ENCODE data around the gene PARVG.

The PARVG gene

DNA sequence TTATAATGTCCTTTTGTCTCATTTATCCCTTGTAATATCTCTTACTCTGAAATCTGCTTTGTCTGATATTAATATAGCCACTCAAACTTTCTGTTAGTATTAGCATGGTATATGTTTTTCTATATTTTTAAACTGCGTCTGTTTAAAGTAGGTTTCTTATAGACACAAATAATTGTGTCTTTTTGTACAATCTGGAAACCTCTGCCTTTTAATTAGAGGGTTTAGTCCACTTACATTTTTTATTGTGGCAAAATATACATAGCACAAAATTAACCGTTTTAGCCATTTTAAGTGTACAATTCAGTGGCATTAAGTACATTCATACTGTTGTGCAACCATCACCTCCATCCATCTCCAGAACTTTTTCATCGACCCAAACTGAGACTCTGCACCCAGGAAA lies 28.6 kb downstream of the PARVG start:
- Histone ChIP-seq H3K4me3 (replicated peaks; ENCODE audit: insufficient read depth, low read length) (no peak overlapping the region), H3K27ac (replicated peaks) (no peak overlapping the region), H3K27me3 (ENCODE audit: insufficient read depth, poor library complexity, severe bottlenecking) (no peaks in the 10 kb centered on the region)
- TF ChIP-seq GABPA (IDR thresholded peaks at IDR 0.05; ENCODE audit: low read depth) (no peak), POLR2AphosphoS5 (IDR thresholded peaks at IDR 0.05; ENCODE audit: low read depth) (no peak), SPI1 (IDR thresholded peaks at IDR 0.05; ENCODE audit: borderline replicate concordance, low read depth) (no peak)
- TF ChIP-seq, protein P1, sequence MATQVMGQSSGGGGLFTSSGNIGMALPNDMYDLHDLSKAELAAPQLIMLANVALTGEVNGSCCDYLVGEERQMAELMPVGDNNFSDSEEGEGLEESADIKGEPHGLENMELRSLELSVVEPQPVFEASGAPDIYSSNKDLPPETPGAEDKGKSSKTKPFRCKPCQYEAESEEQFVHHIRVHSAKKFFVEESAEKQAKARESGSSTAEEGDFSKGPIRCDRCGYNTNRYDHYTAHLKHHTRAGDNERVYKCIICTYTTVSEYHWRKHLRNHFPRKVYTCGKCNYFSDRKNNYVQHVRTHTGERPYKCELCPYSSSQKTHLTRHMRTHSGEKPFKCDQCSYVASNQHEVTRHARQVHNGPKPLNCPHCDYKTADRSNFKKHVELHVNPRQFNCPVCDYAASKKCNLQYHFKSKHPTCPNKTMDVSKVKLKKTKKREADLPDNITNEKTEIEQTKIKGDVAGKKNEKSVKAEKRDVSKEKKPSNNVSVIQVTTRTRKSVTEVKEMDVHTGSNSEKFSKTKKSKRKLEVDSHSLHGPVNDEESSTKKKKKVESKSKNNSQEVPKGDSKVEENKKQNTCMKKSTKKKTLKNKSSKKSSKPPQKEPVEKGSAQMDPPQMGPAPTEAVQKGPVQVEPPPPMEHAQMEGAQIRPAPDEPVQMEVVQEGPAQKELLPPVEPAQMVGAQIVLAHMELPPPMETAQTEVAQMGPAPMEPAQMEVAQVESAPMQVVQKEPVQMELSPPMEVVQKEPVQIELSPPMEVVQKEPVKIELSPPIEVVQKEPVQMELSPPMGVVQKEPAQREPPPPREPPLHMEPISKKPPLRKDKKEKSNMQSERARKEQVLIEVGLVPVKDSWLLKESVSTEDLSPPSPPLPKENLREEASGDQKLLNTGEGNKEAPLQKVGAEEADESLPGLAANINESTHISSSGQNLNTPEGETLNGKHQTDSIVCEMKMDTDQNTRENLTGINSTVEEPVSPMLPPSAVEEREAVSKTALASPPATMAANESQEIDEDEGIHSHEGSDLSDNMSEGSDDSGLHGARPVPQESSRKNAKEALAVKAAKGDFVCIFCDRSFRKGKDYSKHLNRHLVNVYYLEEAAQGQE (IDR thresholded peaks at IDR 0.05; ENCODE audit: insufficient replicate concordance, low read depth), result no peak
- TF ChIP-seq, protein P2, sequence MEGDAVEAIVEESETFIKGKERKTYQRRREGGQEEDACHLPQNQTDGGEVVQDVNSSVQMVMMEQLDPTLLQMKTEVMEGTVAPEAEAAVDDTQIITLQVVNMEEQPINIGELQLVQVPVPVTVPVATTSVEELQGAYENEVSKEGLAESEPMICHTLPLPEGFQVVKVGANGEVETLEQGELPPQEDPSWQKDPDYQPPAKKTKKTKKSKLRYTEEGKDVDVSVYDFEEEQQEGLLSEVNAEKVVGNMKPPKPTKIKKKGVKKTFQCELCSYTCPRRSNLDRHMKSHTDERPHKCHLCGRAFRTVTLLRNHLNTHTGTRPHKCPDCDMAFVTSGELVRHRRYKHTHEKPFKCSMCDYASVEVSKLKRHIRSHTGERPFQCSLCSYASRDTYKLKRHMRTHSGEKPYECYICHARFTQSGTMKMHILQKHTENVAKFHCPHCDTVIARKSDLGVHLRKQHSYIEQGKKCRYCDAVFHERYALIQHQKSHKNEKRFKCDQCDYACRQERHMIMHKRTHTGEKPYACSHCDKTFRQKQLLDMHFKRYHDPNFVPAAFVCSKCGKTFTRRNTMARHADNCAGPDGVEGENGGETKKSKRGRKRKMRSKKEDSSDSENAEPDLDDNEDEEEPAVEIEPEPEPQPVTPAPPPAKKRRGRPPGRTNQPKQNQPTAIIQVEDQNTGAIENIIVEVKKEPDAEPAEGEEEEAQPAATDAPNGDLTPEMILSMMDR (IDR thresholded peaks at IDR 0.05; ENCODE audit: insufficient read depth, low read length), result no peak
- DNase-seq (ENCODE audit: low read depth in 1 of 2, low spot score in 1 of 2), result no peak

DNA sequence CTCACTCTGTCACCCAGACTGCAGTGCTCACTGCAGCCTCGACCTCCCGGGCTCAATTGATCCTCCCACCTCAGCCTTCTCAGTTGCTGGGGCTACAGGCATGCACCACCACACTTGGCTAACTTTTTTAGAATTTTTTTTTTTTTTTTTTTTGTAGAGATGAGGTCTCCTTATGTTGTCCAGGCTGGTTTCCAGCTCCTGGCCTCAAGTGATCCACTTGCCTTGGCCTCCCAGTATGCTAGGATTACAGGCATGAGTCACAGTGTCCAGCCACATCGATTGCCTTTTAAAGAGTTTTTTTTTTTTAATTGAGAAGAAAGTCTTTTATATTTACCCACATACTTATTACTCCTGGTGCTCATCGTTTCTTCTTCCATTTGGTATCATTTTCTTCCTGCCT lies 30.0 kb downstream of the PARVG start:
- DNase-seq (ENCODE audit: low read depth in 1 of 2, low spot score in 1 of 2), result no peak
- TF ChIP-seq POLR2AphosphoS5 (IDR thresholded peaks at IDR 0.05; ENCODE audit: low read depth) (no peak), SPI1 (IDR thresholded peaks at IDR 0.05; ENCODE audit: borderline replicate concordance, low read depth) (no peak), GABPA (IDR thresholded peaks at IDR 0.05; ENCODE audit: low read depth) (no peak)
- TF ChIP-seq, protein P1 (IDR thresholded peaks at IDR 0.05; ENCODE audit: insufficient replicate concordance, low read depth), result no peak
- TF ChIP-seq, protein P2 (IDR thresholded peaks at IDR 0.05; ENCODE audit: insufficient read depth, low read length), result no peak
- H3K27ac ChIP-seq (replicated peaks), result no peak overlapping the region
- no peaks in the 10 kb centered on the region for H3K27me3 ChIP-seq (ENCODE audit: insufficient read depth, poor library complexity, severe bottlenecking)
- H3K4me3 ChIP-seq (replicated peaks; ENCODE audit: insufficient read depth, low read length), result no peak overlapping the region

DNA sequence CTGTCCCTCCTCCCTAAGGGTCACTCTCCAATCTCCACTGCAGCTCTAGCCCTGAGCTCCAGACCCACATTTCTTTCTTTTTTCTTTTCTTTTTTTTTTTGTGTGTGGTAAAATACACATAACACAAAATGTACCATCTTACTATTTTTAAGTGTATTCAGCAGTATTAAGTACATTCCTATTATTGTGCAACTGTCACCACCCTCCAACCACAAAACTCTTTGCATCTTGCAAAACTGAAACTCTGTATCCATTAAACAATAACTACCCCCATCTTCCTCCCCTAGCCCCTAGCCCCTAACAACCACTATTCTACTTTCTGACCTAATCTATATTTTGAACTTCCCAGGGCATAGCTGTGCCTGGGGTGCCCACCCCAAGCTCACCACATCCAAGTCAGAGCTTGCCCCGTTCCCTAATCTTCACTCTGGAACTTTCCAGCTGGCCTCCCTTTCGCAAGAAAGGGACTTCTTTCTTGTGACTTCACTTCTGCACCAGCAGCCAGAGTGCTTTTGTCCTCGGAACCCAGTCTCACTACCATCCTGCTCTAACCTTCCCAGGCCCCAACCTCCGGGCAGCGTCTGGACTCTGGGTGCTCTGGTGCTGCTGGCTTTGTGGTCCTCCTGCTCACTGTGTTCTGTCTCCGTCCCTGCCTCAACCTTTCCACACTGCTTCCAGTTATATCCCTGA lies 30.7 kb downstream of the PARVG start:
- Histone ChIP-seq H3K27ac (replicated peaks) (no peak overlapping the region), H3K4me3 (replicated peaks; ENCODE audit: insufficient read depth, low read length) (no peak overlapping the region), H3K27me3 (ENCODE audit: insufficient read depth, poor library complexity, severe bottlenecking) (no peaks in the 10 kb centered on the region)
- TF ChIP-seq SPI1 (IDR thresholded peaks at IDR 0.05; ENCODE audit: borderline replicate concordance, low read depth), result no peak
- TF ChIP-seq, protein P1 (IDR thresholded peaks at IDR 0.05; ENCODE audit: insufficient replicate concordance, low read depth), result no peak
- DNase-seq (ENCODE audit: low read depth in 1 of 2, low spot score in 1 of 2), result no peak

Data from HL-60 (cell line).